ENCODE results near the gene TAOK1. TPM values are rescaled to one million over a fixed set of nuclear protein-coding genes. Genes with fewer than 3 reads are reported as not detected.

Gene TAOK1
- total and polyA plus RNA-seq, 10 of the 15 experiments (the other 5 are each of a cell fraction or from before 2014, with no cell fraction given): 2.0 to 27.1 (median 11.8) TPM

GRCh38 chr17:29495011-29495410, 104.8 kb downstream of the TAOK1 start:
- no peaks in the 10 kb centered on the region for H3K27me3 ChIP-seq (replicated peaks in 1 of 2; ENCODE audit: control insufficient read depth in 2 of 2, insufficient read depth in 2 of 2, low read length in 1 of 2)
- ChIA-PET RAD21 (ENCODE audit: unreplicated experiment) (no interaction called here), SMC1A (ENCODE audit: uncharacterized antibody, unreplicated experiment) (interaction anchor here (1.6 kb wide), 1 partner anchor 125 kb away, joined by 4 read pairs; no protein-coding TSS in a partner anchor), POLR2A (interaction anchor here (0.6 kb wide), 1 partner anchor 894 kb away, joined by 3 read pairs; no protein-coding TSS in a partner anchor), CTCF (interaction anchor here (0.6 to 4.3 kb wide), 4 partner anchors 11 to 238 kb away, joined by 3 to 20 read pairs (median 4); no protein-coding TSS in a partner anchor)
- DNase-seq (ENCODE audit: low read depth, low spot score) (no peak), FAIRE-seq (no peak), ATAC-seq (no peak)
- no peak overlapping the region for H3K27ac ChIP-seq (ENCODE audit: control insufficient read depth, insufficient read depth)
- H3K4me2 ChIP-seq (ENCODE audit: control insufficient read depth, insufficient read depth): no peak overlapping the region
- no TSS peak for BruUV-seq (replicated peaks)
- no peak for TF ChIP-seq MLLT1 (IDR thresholded peaks at IDR 0.05)
- TF ChIP-seq WRNIP1 (IDR thresholded peaks at IDR 0.05; ENCODE audit: borderline replicate concordance, low read depth, low read length): no peak
- no peak for TF ChIP-seq EED (IDR thresholded peaks at IDR 0.05; ENCODE audit: low read depth)
- no peak for TF ChIP-seq SMAD5 (IDR thresholded peaks at IDR 0.05; ENCODE audit: low read depth)
- in situ Hi-C loops (cut with MboI): no loop called here
- no peaks in the 10 kb centered on the region for H3K9me3 ChIP-seq (replicated peaks; ENCODE audit: control insufficient read depth, insufficient read depth, low read length)
- intact Hi-C loops (cut with micrococcal nuclease; ENCODE audit: unreplicated experiment): no loop called here
- no peak overlapping the region for H2AFZ ChIP-seq (ENCODE audit: control insufficient read depth, low read depth, low read length)
- peaks cover 3 to 18% of the 10 kb centered on the region in 2 experiments for H3K36me3 ChIP-seq (ENCODE audit: control insufficient read depth in 2 of 2, insufficient read depth in 2 of 2, low read length in 1 of 2)
- no peaks in the 10 kb centered on the region for H4K20me1 ChIP-seq (ENCODE audit: control insufficient read depth, insufficient read depth)
- no peak overlapping the region for H3K9ac ChIP-seq (ENCODE audit: control insufficient read depth, insufficient read depth, low read length)
- 97% methylated on average over 1 of the region's 1 CpG for WGBS (ENCODE audit: insufficient coverage, insufficient replicate concordance, low lambda C conversion rate, missing lambda C conversion rate)
- no peak overlapping the region for H3K4me3 ChIP-seq
- no peaks in the 10 kb centered on the region for H3K79me2 ChIP-seq (ENCODE audit: control insufficient read depth, insufficient read depth, low read length)
- no peaks in the 10 kb centered on the region for H3K4me1 ChIP-seq (ENCODE audit: control insufficient read depth, insufficient read depth, low read length)

- Histone ChIP-seq H3K4me1 (ENCODE audit: control insufficient read depth, insufficient read depth, low read length) (no peaks in the 10 kb centered on the region), H4K20me1 (ENCODE audit: control insufficient read depth, insufficient read depth) (no peaks in the 10 kb centered on the region), H3K79me2 (ENCODE audit: control insufficient read depth, insufficient read depth, low read length) (no peaks in the 10 kb centered on the region), H3K36me3 (ENCODE audit: control insufficient read depth in 2 of 2, insufficient read depth in 2 of 2, low read length in 1 of 2) (peaks cover 10 to 31% of the 10 kb centered on the region in 2 experiments), H3K4me2 (ENCODE audit: control insufficient read depth, insufficient read depth) (no peak overlapping the region), H3K27ac (ENCODE audit: control insufficient read depth, insufficient read depth) (no peak overlapping the region), H3K27me3 (replicated peaks in 1 of 2; ENCODE audit: control insufficient read depth in 2 of 2, insufficient read depth in 2 of 2, low read length in 1 of 2) (no peaks in the 10 kb centered on the region), H3K9me3 (replicated peaks; ENCODE audit: control insufficient read depth, insufficient read depth, low read length) (no peaks in the 10 kb centered on the region), H3K4me3 (no peak overlapping the region), H2AFZ (ENCODE audit: control insufficient read depth, low read depth, low read length) (no peak overlapping the region), H3K9ac (ENCODE audit: control insufficient read depth, insufficient read depth, low read length) (no peak overlapping the region)
- POLR2A ChIA-PET: no interaction called here
- DNase-seq (ENCODE audit: low read depth, low spot score): no peak
- BruUV-seq (replicated peaks): no TSS peak
- CTCF ChIA-PET: interaction anchor here (0.6 to 1.9 kb wide), 3 partner anchors 13 to 634 kb away, joined by 3 to 6 read pairs (median 3); no protein-coding TSS in a partner anchor
- RAD21 ChIA-PET (ENCODE audit: unreplicated experiment): no interaction called here
- 96% methylated on average over 1 of the region's 1 CpG for WGBS (ENCODE audit: insufficient coverage, insufficient replicate concordance, low lambda C conversion rate, missing lambda C conversion rate)
- FAIRE-seq: no peak
- intact Hi-C loops (cut with micrococcal nuclease; ENCODE audit: unreplicated experiment) (no loop called here), in situ Hi-C loops (cut with MboI) (no loop called here)
- no peak for ATAC-seq
- SMC1A ChIA-PET (ENCODE audit: uncharacterized antibody, unreplicated experiment): interaction anchor here (0.8 kb wide), 1 partner anchor 29 kb away, joined by 3 read pairs; no protein-coding TSS in a partner anchor
- TF ChIP-seq ZNF622 (IDR thresholded peaks at IDR 0.05) (no peak), NRF1 (conservative IDR thresholded peaks at IDR 0.05; ENCODE audit: low read depth, low read length) (no peak), POLR2AphosphoS5 (IDR thresholded peaks at IDR 0.05; ENCODE audit: low read length) (no peak), IRF5 (IDR thresholded peaks at IDR 0.05; ENCODE audit: borderline replicate concordance) (no peak), SIX5 (IDR thresholded peaks at IDR 0.05; ENCODE audit: low read depth, low read length, severe bottlenecking) (no peak), ZNF384 (IDR thresholded peaks at IDR 0.05; ENCODE audit: borderline replicate concordance, low read depth, low read length) (no peak), SMAD5 (IDR thresholded peaks at IDR 0.05; ENCODE audit: low read depth) (no peak), SMC3 (IDR thresholded peaks at IDR 0.05; ENCODE audit: borderline replicate concordance, low read length) (no peak), ZBTB33 (IDR thresholded peaks at IDR 0.05) (no peak), GATAD2B (conservative IDR thresholded peaks at IDR 0.05; ENCODE audit: low read depth) (no peak), CHD2 (IDR thresholded peaks at IDR 0.05; ENCODE audit: borderline replicate concordance, low read depth, low read length) (no peak)
Observed at GRCh38 chr17:29504711-29505110, 114.5 kb downstream of the TAOK1 start.

All from GM12878 (cell line).